ENCODE measurements around the gene ISCA1.

ISCA1 gene

GRCh38 chr9:86259557-86259956, 22.8 kb downstream of the ISCA1 start, which contains the start of gene C9orf153:
C9orf153 (minus strand) TSS chr9:86259657; CDS start chr9:86229603, 30,054 bp downstream.
- TF ChIP-seq CTCF (conservative IDR thresholded peaks at IDR 0.05; ENCODE audit: control insufficient read depth, insufficient read depth, low read depth, low read length): no peak
- no peak for DNase-seq (ENCODE audit: low read depth)
- no peak within 1 kb of the TSS for H3K4me3 ChIP-seq (ENCODE audit: control insufficient read depth, low read depth, low read length)

GRCh38 chr9:86257391-86257790, 24.9 kb downstream of the ISCA1 start:
- no peak overlapping the region for H3K4me3 ChIP-seq (ENCODE audit: control insufficient read depth, low read depth, low read length)
- DNase-seq (ENCODE audit: low read depth): no peak
- no peak for TF ChIP-seq CTCF (conservative IDR thresholded peaks at IDR 0.05; ENCODE audit: control insufficient read depth, insufficient read depth, low read depth, low read length)

DNA sequence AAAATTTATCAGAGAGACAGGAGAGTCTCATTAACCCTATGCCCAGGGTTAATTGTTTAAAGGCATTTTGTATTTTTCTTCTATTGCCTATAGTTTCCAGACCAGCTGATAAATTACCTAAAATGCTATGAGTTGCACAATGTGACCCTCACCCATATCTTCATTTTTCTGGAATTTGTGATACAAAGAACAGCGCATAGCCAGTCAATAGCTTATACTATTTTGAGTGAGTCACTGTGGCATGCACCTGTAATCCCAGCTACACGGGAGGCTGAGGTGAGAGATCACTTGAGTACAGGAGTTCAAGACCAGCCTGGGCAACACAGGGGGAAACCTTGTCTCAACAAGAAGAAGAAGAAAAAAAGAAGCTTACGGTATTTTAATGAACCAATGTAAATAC, 25.7 kb downstream of the ISCA1 start:
- H3K4me3 ChIP-seq (ENCODE audit: control insufficient read depth, low read depth, low read length): no peak overlapping the region
- DNase-seq (ENCODE audit: low read depth): no peak
- TF ChIP-seq CTCF (conservative IDR thresholded peaks at IDR 0.05; ENCODE audit: control insufficient read depth, insufficient read depth, low read depth, low read length): no peak

DNA sequence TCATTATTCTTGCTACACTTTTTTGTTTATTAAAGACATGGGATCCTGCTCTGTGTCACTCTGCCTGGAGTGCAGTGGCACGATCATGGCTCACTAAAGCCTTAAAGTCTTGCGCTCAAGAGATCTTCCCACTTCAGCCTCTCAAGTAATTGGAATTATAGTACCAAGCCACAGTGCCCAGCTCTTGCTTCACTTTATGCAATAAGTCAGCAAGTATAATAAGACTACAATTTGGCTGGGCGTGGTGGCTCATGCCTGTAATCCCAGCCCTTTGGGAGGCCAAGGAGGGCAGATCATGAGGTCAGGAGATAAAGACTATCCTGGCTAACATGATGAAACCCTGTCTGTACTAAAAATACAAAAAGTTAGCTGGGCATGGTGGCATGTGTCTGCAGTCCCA, 28.8 kb downstream of the ISCA1 start:
- no peak overlapping the region for H3K4me3 ChIP-seq (ENCODE audit: control insufficient read depth, low read depth, low read length)
- no peak for TF ChIP-seq CTCF (conservative IDR thresholded peaks at IDR 0.05; ENCODE audit: control insufficient read depth, insufficient read depth, low read depth, low read length)
- no peak for DNase-seq (ENCODE audit: low read depth)

GRCh38 chr9:86252870-86253269, 29.5 kb downstream of the ISCA1 start:
- no peak for DNase-seq (ENCODE audit: low read depth)
- H3K4me3 ChIP-seq (ENCODE audit: control insufficient read depth, low read depth, low read length): no peak overlapping the region
- TF ChIP-seq CTCF (conservative IDR thresholded peaks at IDR 0.05; ENCODE audit: control insufficient read depth, insufficient read depth, low read depth, low read length): no peak

GRCh38 chr9:86250123-86250522, 32.2 kb downstream of the ISCA1 start:
- TF ChIP-seq CTCF (conservative IDR thresholded peaks at IDR 0.05; ENCODE audit: control insufficient read depth, insufficient read depth, low read depth, low read length): no peak
- no peak for DNase-seq (ENCODE audit: low read depth)

DNA sequence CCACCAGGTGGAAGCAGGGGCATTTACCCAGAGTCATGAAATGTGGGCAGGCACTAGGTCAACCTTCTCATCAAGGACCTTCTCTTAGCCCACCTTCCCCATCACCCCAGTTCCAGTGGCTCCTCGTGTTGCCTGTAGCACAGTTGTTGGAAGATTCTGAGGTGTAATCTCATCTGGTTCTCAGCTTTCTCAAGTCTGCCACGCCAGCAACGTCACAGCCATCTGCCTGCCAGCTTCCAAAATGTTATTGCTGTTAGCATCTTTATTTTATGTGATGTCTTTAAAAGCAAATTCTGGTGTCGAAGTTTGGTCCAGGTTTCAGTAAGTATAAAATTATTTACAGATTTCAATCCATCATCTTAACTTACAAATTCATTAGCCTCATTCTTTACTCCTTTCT, 33.6 kb downstream of the ISCA1 start:
- no peak for TF ChIP-seq CTCF (conservative IDR thresholded peaks at IDR 0.05; ENCODE audit: control insufficient read depth, insufficient read depth, low read depth, low read length)
- no peak overlapping the region for H3K4me3 ChIP-seq (ENCODE audit: control insufficient read depth, low read depth, low read length)
- no peak for DNase-seq (ENCODE audit: low read depth)

More at GRCh38 chr9:86250123-86250522, 32.2 kb downstream of the ISCA1 start:
- H3K4me3 ChIP-seq (ENCODE audit: control insufficient read depth, low read depth, low read length): no peak overlapping the region

Data from fibroblast of mammary gland (primary cell).